ENCODE results near the gene SAXO1.

Gene SAXO1

GRCh38 chr9:19000133-19000532 is 32.9 kb downstream of the SAXO1 start:
- no peaks in the 10 kb centered on the region for H3K79me2 ChIP-seq (ENCODE audit: control insufficient read depth, low read length)
- H3K36me3 ChIP-seq (ENCODE audit: control insufficient read depth, low read length) = no peaks in the 10 kb centered on the region
- H3K4me2 ChIP-seq (ENCODE audit: low read length) = no peak overlapping the region
- no peaks in the 10 kb centered on the region for H3K27me3 ChIP-seq (ENCODE audit: control insufficient read depth, low read length)
- TF ChIP-seq EZH2phosphoT487 (IDR thresholded peaks at IDR 0.05; ENCODE audit: borderline replicate concordance, low read length) (no peak), CTCF (IDR thresholded peaks at IDR 0.05; ENCODE audit: low read depth, low read length, poor library complexity, severe bottlenecking) (no peak)
- H3F3A ChIP-seq (ENCODE audit: control insufficient read depth, insufficient read depth) = no peaks in the 10 kb centered on the region
- no peak overlapping the region for H3K4me3 ChIP-seq (ENCODE audit: low read length)
- no peak overlapping the region for H3K27ac ChIP-seq (ENCODE audit: low read depth, low read length)
- no peaks in the 10 kb centered on the region for H4K20me1 ChIP-seq (ENCODE audit: control insufficient read depth, insufficient read depth, low read depth, low read length)
- H3K4me1 ChIP-seq (ENCODE audit: control insufficient read depth, low read length) = no peaks in the 10 kb centered on the region
- no peaks in the 10 kb centered on the region for H3K9me2 ChIP-seq (replicated peaks; ENCODE audit: control insufficient read depth, low read length)
- no peaks in the 10 kb centered on the region for H3K9me3 ChIP-seq (ENCODE audit: control insufficient read depth, insufficient read depth, low read length)

DNA sequence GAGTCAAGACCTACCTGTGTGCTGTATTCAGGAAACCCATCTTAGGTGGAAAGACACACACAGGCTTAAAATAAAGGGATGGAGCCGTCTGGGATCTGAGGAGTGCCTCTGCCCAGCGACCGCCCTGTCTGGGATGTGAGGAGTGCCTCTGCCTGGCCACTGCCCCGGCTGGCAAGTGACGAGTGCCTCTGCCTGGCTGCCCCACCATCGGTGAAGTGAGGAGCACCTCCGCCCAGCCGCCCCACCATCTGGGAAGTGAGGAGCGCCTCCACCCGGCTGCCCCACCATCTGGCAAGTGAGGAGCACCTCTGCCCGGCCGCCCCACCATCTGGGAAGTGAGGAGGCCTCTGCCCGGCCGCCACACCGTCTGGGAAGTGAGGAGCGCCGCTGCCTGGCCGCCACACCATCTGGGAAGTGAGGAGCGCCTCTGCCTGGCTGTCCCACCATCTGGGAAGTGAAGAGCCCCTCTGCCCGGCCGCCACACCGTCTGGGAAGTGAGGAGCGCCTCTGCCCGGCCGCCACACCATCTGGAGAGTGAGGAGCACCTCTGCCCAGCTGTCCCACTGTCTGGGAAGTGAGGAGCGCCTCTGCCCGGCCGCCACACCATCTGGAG is 33.7 kb downstream of the SAXO1 start:
- Histone ChIP-seq H3K9me2 (replicated peaks; ENCODE audit: control insufficient read depth, low read length) (no peaks in the 10 kb centered on the region), H3K4me3 (ENCODE audit: low read length) (no peak overlapping the region), H3K27ac (ENCODE audit: low read depth, low read length) (no peak overlapping the region), H3K36me3 (ENCODE audit: control insufficient read depth, low read length) (no peaks in the 10 kb centered on the region), H3K4me1 (ENCODE audit: control insufficient read depth, low read length) (no peaks in the 10 kb centered on the region), H3K4me2 (ENCODE audit: low read length) (no peak overlapping the region), H3F3A (ENCODE audit: control insufficient read depth, insufficient read depth) (no peaks in the 10 kb centered on the region), H4K20me1 (ENCODE audit: control insufficient read depth, insufficient read depth, low read depth, low read length) (no peaks in the 10 kb centered on the region), H3K9me3 (ENCODE audit: control insufficient read depth, insufficient read depth, low read length) (no peaks in the 10 kb centered on the region), H3K27me3 (ENCODE audit: control insufficient read depth, low read length) (no peaks in the 10 kb centered on the region), H3K79me2 (ENCODE audit: control insufficient read depth, low read length) (no peaks in the 10 kb centered on the region)
- no peak for TF ChIP-seq EZH2phosphoT487 (IDR thresholded peaks at IDR 0.05; ENCODE audit: borderline replicate concordance, low read length)
- no peak for TF ChIP-seq CTCF (IDR thresholded peaks at IDR 0.05; ENCODE audit: low read depth, low read length, poor library complexity, severe bottlenecking)

- no peaks in the 10 kb centered on the region for H3F3A ChIP-seq (ENCODE audit: control insufficient read depth, insufficient read depth)
- H3K4me2 ChIP-seq (ENCODE audit: low read length) = no peak overlapping the region
- H3K4me3 ChIP-seq (ENCODE audit: low read length) = no peak overlapping the region
- TF ChIP-seq CTCF (IDR thresholded peaks at IDR 0.05; ENCODE audit: low read depth, low read length, poor library complexity, severe bottlenecking) = no peak
- TF ChIP-seq EZH2phosphoT487 (IDR thresholded peaks at IDR 0.05; ENCODE audit: borderline replicate concordance, low read length) = no peak
- no peaks in the 10 kb centered on the region for H3K36me3 ChIP-seq (ENCODE audit: control insufficient read depth, low read length)
- H3K27ac ChIP-seq (ENCODE audit: low read depth, low read length) = no peak overlapping the region
- H3K9me2 ChIP-seq (replicated peaks; ENCODE audit: control insufficient read depth, low read length) = no peaks in the 10 kb centered on the region
- no peaks in the 10 kb centered on the region for H3K9me3 ChIP-seq (ENCODE audit: control insufficient read depth, insufficient read depth, low read length)
- no peaks in the 10 kb centered on the region for H3K4me1 ChIP-seq (ENCODE audit: control insufficient read depth, low read length)
- no peaks in the 10 kb centered on the region for H4K20me1 ChIP-seq (ENCODE audit: control insufficient read depth, insufficient read depth, low read depth, low read length)
- no peaks in the 10 kb centered on the region for H3K27me3 ChIP-seq (ENCODE audit: control insufficient read depth, low read length)
- H3K79me2 ChIP-seq (ENCODE audit: control insufficient read depth, low read length) = no peaks in the 10 kb centered on the region
These were observed 35.9 kb downstream of the SAXO1 start for GRCh38 chr9:18997151-18997550.
